LNCAP (cell line): ENCODE measurements around the gene VAV3.

Experiments used
- TF ChIP-seq, protein P1 (sequence below): fragments of 450-650 bp; IDR thresholded peaks from 2 replicates; pipeline ENCODE4 v1.5.1; 2017; ENCODE audit warnings: mild to moderate bottlenecking

VAV3 gene

DNA sequence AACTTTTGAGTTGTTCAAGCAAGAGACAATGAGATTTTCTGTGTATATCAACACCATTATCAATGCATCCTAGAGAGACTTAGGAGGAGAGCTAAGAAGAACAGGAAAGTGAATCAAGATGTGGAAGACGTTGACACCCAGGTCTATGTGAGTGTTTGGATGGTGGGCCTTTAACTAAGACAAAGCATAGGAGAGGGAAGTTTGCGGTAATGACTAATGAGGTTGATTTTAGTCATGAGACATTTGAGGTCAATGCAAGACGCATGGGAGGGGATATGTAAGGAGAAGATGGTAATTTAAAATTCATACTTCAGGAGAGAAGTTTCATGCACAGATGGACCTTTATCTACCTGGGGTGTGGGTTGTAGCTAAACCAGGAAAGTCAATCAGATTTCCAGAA lies 269.6 kb downstream of the VAV3 start:
- TF ChIP-seq, protein P1, sequence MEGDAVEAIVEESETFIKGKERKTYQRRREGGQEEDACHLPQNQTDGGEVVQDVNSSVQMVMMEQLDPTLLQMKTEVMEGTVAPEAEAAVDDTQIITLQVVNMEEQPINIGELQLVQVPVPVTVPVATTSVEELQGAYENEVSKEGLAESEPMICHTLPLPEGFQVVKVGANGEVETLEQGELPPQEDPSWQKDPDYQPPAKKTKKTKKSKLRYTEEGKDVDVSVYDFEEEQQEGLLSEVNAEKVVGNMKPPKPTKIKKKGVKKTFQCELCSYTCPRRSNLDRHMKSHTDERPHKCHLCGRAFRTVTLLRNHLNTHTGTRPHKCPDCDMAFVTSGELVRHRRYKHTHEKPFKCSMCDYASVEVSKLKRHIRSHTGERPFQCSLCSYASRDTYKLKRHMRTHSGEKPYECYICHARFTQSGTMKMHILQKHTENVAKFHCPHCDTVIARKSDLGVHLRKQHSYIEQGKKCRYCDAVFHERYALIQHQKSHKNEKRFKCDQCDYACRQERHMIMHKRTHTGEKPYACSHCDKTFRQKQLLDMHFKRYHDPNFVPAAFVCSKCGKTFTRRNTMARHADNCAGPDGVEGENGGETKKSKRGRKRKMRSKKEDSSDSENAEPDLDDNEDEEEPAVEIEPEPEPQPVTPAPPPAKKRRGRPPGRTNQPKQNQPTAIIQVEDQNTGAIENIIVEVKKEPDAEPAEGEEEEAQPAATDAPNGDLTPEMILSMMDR: no peak

DNA sequence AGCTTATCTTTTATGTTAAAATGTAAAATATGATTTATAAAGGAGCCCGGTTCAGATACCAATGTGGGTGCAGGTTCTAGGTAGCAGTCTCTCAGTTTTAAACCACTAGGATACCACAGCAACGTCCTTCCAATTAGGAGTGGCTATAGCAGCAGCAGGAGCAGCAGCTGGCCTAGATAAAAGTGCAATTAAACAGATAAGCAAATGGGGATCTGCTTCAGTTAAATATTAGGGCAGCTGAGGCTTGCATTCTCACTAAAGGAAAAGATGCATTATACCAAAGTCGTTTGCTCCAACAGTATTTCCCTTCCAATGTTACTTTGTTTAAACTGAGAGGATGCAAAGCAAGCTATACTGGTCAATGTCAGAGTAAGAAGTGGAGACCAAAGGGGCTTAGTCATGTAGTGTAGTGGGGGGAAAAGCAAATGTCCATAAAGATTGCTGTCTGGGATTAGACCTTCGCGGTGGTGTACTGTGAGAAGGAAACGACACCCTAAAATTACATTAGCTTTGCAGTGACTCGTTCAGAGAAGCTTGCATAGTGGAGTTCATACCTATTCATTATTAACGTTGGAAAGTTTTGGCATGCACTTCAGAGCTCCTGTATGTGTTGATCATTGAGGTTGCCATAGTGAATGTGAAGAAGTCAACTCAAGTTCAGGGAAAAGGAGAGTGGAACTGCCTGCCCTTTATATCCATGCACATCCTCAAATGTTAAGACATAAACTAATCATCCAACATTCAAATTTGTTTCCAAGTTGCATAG lies 272.2 kb downstream of the VAV3 start:
- TF ChIP-seq, protein P1: no peak

DNA sequence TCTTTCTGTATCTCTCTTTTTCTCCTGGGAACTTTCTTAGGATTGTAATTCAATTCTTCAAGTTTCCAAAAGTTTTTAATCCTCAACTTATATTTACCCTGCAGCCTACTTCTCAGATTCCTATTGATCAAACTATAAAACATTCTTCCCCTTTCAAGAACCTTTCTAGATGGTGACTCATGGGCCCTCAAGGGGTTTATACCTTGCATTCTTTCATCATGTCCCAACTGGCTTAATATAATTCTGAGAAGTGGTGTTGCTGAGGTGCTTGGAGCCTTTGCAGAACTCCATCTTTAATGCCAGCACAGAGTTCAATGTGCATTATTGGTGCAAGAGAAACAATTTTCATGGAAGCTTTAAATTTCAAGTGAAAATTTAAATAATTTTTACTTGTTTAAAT lies 273.4 kb downstream of the VAV3 start:
- TF ChIP-seq, protein P1: no peak

GRCh38 chr1:107690491-107690890 lies 274.5 kb downstream of the VAV3 start:
- TF ChIP-seq, protein P1: no peak

DNA sequence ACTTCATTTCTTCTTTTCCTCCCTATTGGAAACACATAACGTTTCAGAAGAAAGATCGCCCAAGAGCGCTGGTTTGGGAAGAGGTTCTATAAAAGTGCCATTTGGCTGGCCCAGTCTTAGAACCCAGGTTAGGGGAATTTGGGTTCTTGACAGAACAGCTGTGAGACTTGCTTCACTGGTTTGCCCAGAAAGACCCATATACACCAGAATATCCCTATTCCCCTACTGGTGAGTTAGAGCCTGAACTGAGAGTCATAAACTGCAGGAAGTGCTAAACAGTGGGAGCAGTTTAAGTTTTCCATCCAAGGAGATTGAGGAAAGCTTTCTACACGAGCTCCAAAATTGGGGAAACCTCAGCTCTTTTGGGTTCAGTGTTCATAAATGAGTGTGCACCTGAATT lies 275.2 kb downstream of the VAV3 start:
- TF ChIP-seq, protein P1: no peak

GRCh38 chr1:107689159-107689558 lies 275.8 kb downstream of the VAV3 start:
- TF ChIP-seq, protein P1: no peak

DNA sequence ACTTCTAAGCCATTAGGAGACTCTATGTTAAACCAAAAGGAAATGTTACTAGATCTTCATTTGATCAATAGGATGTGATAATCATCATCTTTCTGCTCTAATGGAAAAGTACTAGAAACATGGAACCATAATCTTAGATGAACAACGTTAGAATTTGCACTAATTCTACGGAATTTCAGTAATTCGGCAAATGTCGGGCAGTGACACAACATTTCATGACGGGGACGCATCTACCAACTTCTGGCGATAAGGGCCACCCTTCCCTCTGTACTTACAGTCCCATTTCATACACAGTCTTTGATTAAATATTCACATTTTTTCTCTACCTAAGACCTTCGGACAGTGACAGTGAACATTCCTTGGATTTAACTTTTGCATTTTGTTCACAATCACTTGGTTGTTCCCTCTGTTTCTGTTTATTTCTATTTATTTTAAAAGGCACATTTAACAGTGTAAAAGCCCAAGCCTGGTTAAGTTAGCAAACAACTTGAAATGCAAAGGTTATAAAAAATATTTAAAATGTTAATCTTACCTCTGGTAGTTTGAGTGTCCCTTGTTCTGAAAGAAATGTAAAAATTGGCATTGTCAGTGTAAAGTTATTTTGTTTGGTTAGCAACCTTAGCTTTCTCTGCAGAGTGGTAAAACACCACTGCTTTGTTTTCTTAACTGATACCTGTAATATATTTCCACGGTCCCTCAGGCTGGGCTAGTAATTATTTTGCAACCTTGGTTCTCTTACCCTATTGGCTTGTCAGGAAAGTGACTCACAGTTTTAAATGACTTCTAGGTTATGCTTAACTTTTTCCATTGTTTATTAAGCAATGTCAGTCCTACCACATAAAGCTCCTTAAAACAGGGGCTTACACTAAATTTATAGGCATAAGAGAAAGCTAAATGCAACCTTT lies 276.9 kb downstream of the VAV3 start:
- TF ChIP-seq, protein P1: no peak
